ENCODE results near the gene LUZP2.

- no peak for TF ChIP-seq CTCF (IDR thresholded peaks at IDR 0.05; ENCODE audit: low read length)
- TF ChIP-seq EZH2 (IDR thresholded peaks at IDR 0.05; ENCODE audit: borderline replicate concordance, low read length), result no peak
Measured at GRCh38 chr11:24754406-24754805, 257.6 kb downstream of the LUZP2 start.
